Neural progenitor cell (in vitro differentiated cells): ENCODE data around the gene GGCX.

Experiments
- CTCF ChIP-seq: fragments of 200-600 bp; sonication (generic); IDR thresholded peaks from 2 replicates; pipeline ENCODE4 v1.5.1; 2017; ENCODE audit warnings: antibody characterized with exemption, mild to moderate bottlenecking
- EZH2phosphoT487 ChIP-seq: fragments of 200-600 bp; sonication (generic); IDR thresholded peaks from 2 replicates; pipeline ENCODE4 v1.6.1; 2017; ENCODE audit warnings: antibody characterized with exemption

GRCh38 chr2:85528355-85528754 lies 32.9 kb downstream of the GGCX start:
- TF ChIP-seq EZH2phosphoT487 (no peak), CTCF (no peak)
